Subcutaneous adipose tissue (tissue), 4 donors: ENCODE data around the gene NCKAP5. TPM values are rescaled to one million over a fixed set of nuclear protein-coding genes. Genes with fewer than 3 reads are reported as not detected.

Source experiments
- CTCF ChIP-seq: fragments of 450-650 bp; IDR thresholded peaks from one replicate; pipeline ENCODE4 v1.5.1; 2016; ENCODE audit warnings: low read depth, mild to moderate bottlenecking, control low read depth, antibody characterized with exemption, moderate library complexity
- total RNA-seq, 4 donors: library from RNA; depleted of rRNA; stranded (reverse); fragments of >200 nt; gene quantifications; one replicate each; pipeline ENCODE4 v1.1.0, GENCODE V29; 2016

Gene NCKAP5
- total RNA-seq, 4 donors from 2014 or later = 1.5 to 6.4 (median 3.8) TPM

- no peak for TF ChIP-seq CTCF
Observed at GRCh38 chr2:133562558-133562957, 5.7 kb downstream of the NCKAP5 start.

DNA sequence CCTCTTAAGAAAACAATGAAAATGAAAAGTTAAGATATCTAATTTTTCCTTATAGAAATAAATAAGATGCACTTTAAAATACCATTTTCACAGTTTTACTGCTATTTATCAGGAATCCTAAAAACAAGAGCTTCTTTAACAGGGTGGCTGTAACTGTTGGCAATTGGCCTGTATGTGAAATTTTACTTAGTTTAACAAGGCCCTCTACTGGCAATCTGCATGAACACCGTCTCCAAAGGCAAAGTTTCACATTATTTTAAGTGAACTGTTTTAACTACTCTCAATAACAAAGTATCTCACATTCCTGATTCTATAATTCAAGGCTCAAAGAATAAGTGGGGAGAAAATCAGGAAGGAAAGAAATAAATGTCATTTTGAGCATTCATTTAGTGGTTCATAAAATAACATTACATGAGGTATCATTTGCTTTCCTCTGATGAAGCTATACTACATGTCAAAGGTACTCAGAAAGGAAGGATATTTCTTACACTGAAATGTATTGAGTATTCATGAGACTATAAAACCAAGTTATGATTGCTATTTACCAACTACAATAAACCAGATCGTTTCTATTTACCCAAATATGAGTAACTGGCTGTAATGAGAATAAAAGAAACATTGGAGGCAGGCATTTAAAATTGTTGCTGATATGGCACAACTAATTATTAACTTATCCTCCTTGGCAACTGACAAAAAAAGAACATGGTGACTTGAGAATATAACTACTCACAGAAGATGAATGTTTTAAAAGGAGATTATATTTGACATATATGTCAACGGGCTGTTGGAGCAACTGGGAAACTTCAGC, 7.0 kb downstream of the NCKAP5 start:
- TF ChIP-seq CTCF = no peak

DNA sequence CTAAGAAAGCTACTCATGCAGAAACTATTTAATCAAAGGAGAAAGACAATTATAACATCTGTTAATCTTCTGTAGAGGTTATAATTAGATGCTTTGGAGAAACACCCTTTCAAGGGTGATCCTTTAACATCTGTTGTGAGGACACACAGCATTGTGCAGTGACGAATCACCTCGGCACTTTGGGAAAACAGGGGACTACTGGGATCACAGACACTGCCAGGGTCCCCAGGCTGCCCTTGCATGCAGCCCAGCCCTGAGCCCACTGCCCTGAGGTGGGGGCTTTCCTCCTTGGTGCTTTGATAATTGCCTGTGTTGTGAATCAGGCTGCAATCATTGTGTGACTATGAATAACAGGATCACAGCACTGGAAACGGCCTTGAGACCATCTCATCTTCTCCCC, 10.6 kb downstream of the NCKAP5 start:
- no peak for TF ChIP-seq CTCF

DNA sequence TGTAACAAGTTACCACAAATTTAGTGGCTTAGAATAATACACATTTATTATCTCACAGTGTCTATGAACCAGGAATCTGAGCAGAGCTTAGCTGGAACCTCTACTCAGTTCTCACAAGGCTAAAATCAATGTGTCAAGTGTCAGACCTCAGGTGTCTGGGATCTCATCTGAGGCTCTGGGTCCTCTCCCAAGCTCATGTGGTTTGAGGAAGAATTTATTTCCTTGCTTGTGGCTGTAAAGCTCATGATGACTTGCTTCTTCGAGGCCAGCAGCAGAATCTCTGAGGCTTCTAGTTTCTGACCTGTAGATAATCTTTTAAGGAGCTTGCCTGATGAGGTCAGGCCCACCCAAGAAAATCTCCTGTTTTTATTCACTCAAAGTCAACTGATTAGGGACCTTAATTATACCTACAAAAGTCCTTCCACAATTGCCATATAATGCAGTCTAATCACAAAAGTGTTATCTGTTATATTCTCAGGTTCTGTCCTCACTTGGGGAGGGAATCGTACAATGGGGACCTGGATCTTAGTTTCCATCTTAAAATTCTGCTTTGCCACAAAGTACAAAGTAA, 14.3 kb downstream of the NCKAP5 start:
- TF ChIP-seq CTCF = no peak

DNA sequence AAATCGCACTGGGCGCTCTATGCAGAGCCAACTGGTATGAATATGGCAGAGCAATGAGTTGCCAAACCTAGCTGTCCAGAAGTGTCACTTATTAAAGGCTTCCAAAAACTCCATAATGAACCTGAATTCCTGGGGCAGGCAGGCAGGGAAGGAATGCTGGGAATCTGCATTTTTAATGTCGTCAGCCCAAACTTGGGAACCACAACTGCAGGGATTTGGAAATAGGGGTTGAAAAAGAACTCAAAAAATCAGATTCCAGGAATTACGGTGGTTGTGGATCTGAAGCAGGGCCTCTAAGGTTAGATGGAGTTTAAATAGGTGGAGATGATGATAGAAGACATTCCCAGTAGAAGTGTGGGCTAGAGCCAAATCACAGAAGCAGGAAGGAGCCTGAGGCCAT, 15.0 kb downstream of the NCKAP5 start:
- TF ChIP-seq CTCF = no peak

DNA sequence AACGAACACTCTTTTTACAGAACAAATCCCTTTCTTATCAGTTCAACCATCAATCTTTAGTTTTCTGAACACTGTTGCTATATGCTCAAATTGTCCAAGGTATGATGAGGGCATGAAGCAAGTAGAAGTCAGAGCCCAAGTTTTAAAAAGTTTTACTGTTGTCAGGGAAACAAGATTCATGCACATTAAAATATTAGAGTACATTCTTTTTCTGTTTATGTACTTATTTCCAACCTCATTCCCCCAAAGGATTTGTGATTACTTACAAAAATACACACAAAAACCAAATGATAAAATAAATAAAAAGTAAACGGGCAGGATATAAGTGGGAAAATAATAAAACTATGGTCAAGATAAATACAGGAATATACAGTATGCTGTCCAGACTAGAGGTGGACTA, 15.4 kb downstream of the NCKAP5 start:
- no peak for TF ChIP-seq CTCF

DNA sequence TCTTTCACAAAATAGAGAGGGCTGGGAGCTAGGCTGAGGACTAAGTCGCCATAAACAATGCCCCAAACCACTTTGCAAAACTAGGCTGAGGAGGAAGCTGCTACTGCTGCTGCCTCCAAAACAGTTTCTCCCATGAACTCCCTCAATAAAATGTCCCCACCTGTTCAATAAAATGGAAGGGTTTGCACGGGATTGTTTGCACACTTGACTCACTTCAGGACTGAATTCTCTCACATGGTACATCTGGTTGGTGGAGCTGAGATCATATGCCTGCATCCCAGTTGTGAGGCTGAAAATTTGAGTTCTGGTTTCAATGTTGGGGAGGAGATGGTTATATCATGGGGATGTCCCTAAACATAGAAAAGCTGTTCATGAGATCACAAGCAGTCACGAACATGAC, 26.5 kb downstream of the NCKAP5 start:
- no peak for TF ChIP-seq CTCF
